ENCODE results near the gene HDX. TPM values are rescaled to one million over a fixed set of nuclear protein-coding genes. Genes with fewer than 3 reads are reported as not detected.
"Not testable (repeated sequence)": the region's sequence is repeated elsewhere in the genome, so short reads cannot be mapped to it uniquely, and the experiment has no call there.

HDX gene
- total RNA-seq = 5.4 and 6.4 TPM in 2 replicates
- long read RNA-seq, full-length matches to known transcripts = 16 of 30 reads
- long read RNA-seq, partial matches to known transcripts = 5 of 30 reads
- long read RNA-seq, other reads (novel, unspliced or antisense) = 9 of 30 reads

- Mint-ChIP-seq H3K4me3 (ENCODE audit: unreplicated experiment) (peak within 1 kb of the TSS; percentile 88), H3K4me1 (ENCODE audit: unreplicated experiment) (peaks cover 4% of the 10 kb centered on the region), H3K36me3 (ENCODE audit: unreplicated experiment) (peaks cover under 1% of the 10 kb centered on the region), H3K27me3 (ENCODE audit: unreplicated experiment) (no peaks in the 10 kb centered on the region), H3K9me3 (ENCODE audit: unreplicated experiment) (peaks cover 18% of the 10 kb centered on the region), H3K27ac (ENCODE audit: unreplicated experiment) (peak within 1 kb of the TSS; percentile 97)
- DNase-seq (ENCODE audit: extremely low spot score, unreplicated experiment) = peak; percentile 92
- TF ChIP-seq CTCF (IDR thresholded peaks at IDR 0.05) = no peak
Observed at GRCh38 chrX:84501798-84502628, at the start of gene HDX. HDX (minus strand) TSS chrX:84502453; CDS start chrX:84475397, 27,056 bp downstream.

- DNase-seq (ENCODE audit: extremely low spot score, unreplicated experiment); H3K36me3 Mint-ChIP-seq (ENCODE audit: unreplicated experiment): not testable (repeated sequence)
Observed at GRCh38 chrX:84541315-84541714, 39.1 kb upstream of the HDX start.

GRCh38 chrX:84537627-84538026 is 35.4 kb upstream of the HDX start:
- not testable (repeated sequence) for H3K27me3 Mint-ChIP-seq (ENCODE audit: unreplicated experiment); H3K27ac Mint-ChIP-seq (ENCODE audit: unreplicated experiment); DNase-seq (ENCODE audit: extremely low spot score, unreplicated experiment); H3K36me3 Mint-ChIP-seq (ENCODE audit: unreplicated experiment); H3K4me3 Mint-ChIP-seq (ENCODE audit: unreplicated experiment); H3K4me1 Mint-ChIP-seq (ENCODE audit: unreplicated experiment)
- H3K9me3 Mint-ChIP-seq (ENCODE audit: unreplicated experiment) = peaks cover 29% of the 10 kb centered on the region

More at GRCh38 chrX:84541315-84541714, 39.1 kb upstream of the HDX start:
- not testable (repeated sequence) for H3K4me3 Mint-ChIP-seq (ENCODE audit: unreplicated experiment); H3K27ac Mint-ChIP-seq (ENCODE audit: unreplicated experiment); H3K4me1 Mint-ChIP-seq (ENCODE audit: unreplicated experiment); H3K27me3 Mint-ChIP-seq (ENCODE audit: unreplicated experiment)
- peaks cover 35% of the 10 kb centered on the region for H3K9me3 Mint-ChIP-seq (ENCODE audit: unreplicated experiment)

- H3K27ac Mint-ChIP-seq (ENCODE audit: unreplicated experiment) = no peak overlapping the region
- peaks cover 27% of the 10 kb centered on the region for H3K9me3 Mint-ChIP-seq (ENCODE audit: unreplicated experiment)
- no peak for TF ChIP-seq CTCF (IDR thresholded peaks at IDR 0.05)
- no peak overlapping the region for H3K4me3 Mint-ChIP-seq (ENCODE audit: unreplicated experiment)
- no peaks in the 10 kb centered on the region for H3K4me1 Mint-ChIP-seq (ENCODE audit: unreplicated experiment)
- peaks cover 9% of the 10 kb centered on the region for H3K36me3 Mint-ChIP-seq (ENCODE audit: unreplicated experiment)
- no peaks in the 10 kb centered on the region for H3K27me3 Mint-ChIP-seq (ENCODE audit: unreplicated experiment)
- no peak for DNase-seq (ENCODE audit: extremely low spot score, unreplicated experiment)
Observed at GRCh38 chrX:84488426-84488825, 13.8 kb downstream of the HDX start.

GRCh38 chrX:84487365-84488353 is 14.6 kb downstream of the HDX start:
- Mint-ChIP-seq H3K9me3 (ENCODE audit: unreplicated experiment) (peaks cover 29% of the 10 kb centered on the region), H3K4me3 (ENCODE audit: unreplicated experiment) (no peak overlapping the region), H3K27me3 (ENCODE audit: unreplicated experiment) (no peaks in the 10 kb centered on the region), H3K36me3 (ENCODE audit: unreplicated experiment) (peaks cover 9% of the 10 kb centered on the region), H3K27ac (ENCODE audit: unreplicated experiment) (no peak overlapping the region), H3K4me1 (ENCODE audit: unreplicated experiment) (no peaks in the 10 kb centered on the region)
- no peak for DNase-seq (ENCODE audit: extremely low spot score, unreplicated experiment)
- no peak for TF ChIP-seq CTCF (IDR thresholded peaks at IDR 0.05)
